PC-9 (cell line): ENCODE data around the gene ZFPM1. TPM values are rescaled to one million over a fixed set of nuclear protein-coding genes. Genes with fewer than 3 reads are reported as not detected.

Source experiments
- BruUV-seq: library from RNA; stranded (reverse); fragments of 400-500 nt; replicated peaks from 2 replicates; lab custom pipeline; 2021; lab: Mats Ljungman, UMichigan
- CTCF ChIA-PET: fragments of 300-600 bp; sonication (Branson Sonifier 250); formaldehyde crosslinking; loops from one replicate; lab custom pipeline; 2022; ENCODE audit warnings: antibody characterized with exemption; lab: Charles Lee
- POLR2A ChIA-PET: fragments of 300-600 bp; sonication (Branson Sonifier 250); formaldehyde crosslinking; loops from one replicate; lab custom pipeline; 2022; ENCODE audit warnings: antibody characterized with exemption; ENCODE audit not compliant: unreplicated experiment; lab: Charles Lee
- DNase-seq, 2 experiments: peaks; one replicate each; pipeline versions ENCODE4 v3.0.0 to v3.0.0-alpha.2; 2015 to 2022; ENCODE audit warnings: mixed read lengths in 1 of 2
- H2AFZ ChIP-seq: fragments of 200-600 bp; sonication (generic); 2 replicates; pipeline ENCODE4 v1.8.1; 2017; ENCODE audit warnings: antibody characterized with exemption
- H3F3A ChIP-seq: fragments of 200-600 bp; sonication (generic); 2 replicates; pipeline ENCODE4 v1.8.1; 2017; ENCODE audit warnings: antibody characterized with exemption, mild to moderate bottlenecking, low read depth; ENCODE audit not compliant: insufficient read depth
- H3K27ac ChIP-seq: fragments of 200-600 bp; sonication (generic); 2 replicates; pipeline ENCODE4 v1.6.1; 2016; ENCODE audit warnings: mixed run types
- H3K27me3 ChIP-seq: fragments of 200-600 bp; sonication (generic); 2 replicates; pipeline ENCODE4 v1.6.1; 2016; ENCODE audit warnings: low read depth, mixed run types; ENCODE audit not compliant: insufficient read depth
- H3K36me3 ChIP-seq: fragments of 200-600 bp; sonication (generic); 2 replicates; pipeline ENCODE4 v1.6.1; 2016; ENCODE audit warnings: low read depth, mixed run types
- H3K4me1 ChIP-seq: fragments of 200-600 bp; sonication (generic); replicated peaks from 2 replicates; pipeline ENCODE4 v1.6.1; 2016; ENCODE audit warnings: mixed run types; ENCODE audit not compliant: insufficient read depth
- H3K4me2 ChIP-seq: fragments of 200-600 bp; sonication (generic); 2 replicates; pipeline ENCODE4 v1.6.1; 2017; ENCODE audit warnings: mixed run types
- H3K4me3 ChIP-seq: fragments of 200-600 bp; sonication (generic); 2 replicates; pipeline ENCODE4 v1.6.1; 2016; ENCODE audit warnings: mixed run types
- H3K79me2 ChIP-seq: fragments of 200-600 bp; sonication (generic); 2 replicates; pipeline ENCODE4 v1.6.1; 2017; ENCODE audit warnings: low read depth, mixed run types
- H3K9me2 ChIP-seq: fragments of 200-600 bp; sonication (generic); 2 replicates; pipeline ENCODE4 v1.8.1; 2017; ENCODE audit warnings: mild to moderate bottlenecking; ENCODE audit not compliant: insufficient read depth
- H3K9me3 ChIP-seq: fragments of 200-600 bp; sonication (generic); 2 replicates; pipeline ENCODE4 v1.8.1; 2016; ENCODE audit warnings: low read depth; ENCODE audit not compliant: insufficient read depth
- H4K20me1 ChIP-seq: fragments of 200-600 bp; sonication (generic); 2 replicates; pipeline ENCODE4 v1.8.1; 2017; ENCODE audit not compliant: insufficient read depth
- EZH2 ChIP-seq: fragments of 200-600 bp; sonication (generic); IDR thresholded peaks from 2 replicates; pipeline ENCODE4 v1.8.0; 2017; ENCODE audit warnings: antibody characterized with exemption, low read depth
- intact Hi-C: fragments of 100-400 bp; cut with micrococcal nuclease; formaldehyde crosslinking; loops from one replicate; pipeline ENCODE4 v1.10.0; 2022; ENCODE audit not compliant: unreplicated experiment
- total RNA-seq: library from RNA; stranded (reverse); gene quantifications from 2 replicates; pipeline ENCODE4 v1.2.3, GENCODE V29; 2021
- TF ChIP-seq, protein P1 (sequence below): fragments of 200-600 bp; sonication (generic); conservative IDR thresholded peaks from 2 replicates; pipeline ENCODE4 v1.6.1; 2017; ENCODE audit warnings: mixed run types, antibody characterized with exemption, mild to moderate bottlenecking, moderate library complexity

Gene ZFPM1
- total RNA-seq, 1 experiment from 2014 or later: 19.7 TPM

DNA sequence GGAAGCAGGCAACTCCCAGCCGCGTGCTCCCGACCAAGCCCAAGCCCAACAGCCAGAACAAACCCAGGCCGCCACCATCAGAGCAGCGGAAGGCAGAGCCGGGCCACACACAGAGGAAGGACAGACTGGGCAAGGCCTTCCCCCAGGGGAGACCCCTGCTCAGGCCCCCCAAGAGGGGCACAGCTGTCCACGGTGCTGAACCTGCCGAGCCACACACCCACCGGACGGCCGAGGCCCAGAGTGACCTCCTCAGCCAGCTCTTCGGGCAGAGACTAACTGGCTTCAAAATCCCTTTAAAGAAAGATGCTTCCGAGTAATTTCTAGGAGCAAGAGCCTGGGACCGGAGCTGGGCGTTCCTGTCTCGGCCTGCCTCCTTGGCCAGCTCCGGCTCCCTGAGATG, 14.1 kb upstream of the ZFPM1 start:
- Histone ChIP-seq H3K4me2 (no peak overlapping the region), H3K9me2 (no peaks in the 10 kb centered on the region), H3K4me1 (no peaks in the 10 kb centered on the region), H3K4me3 (no peak overlapping the region), H3K36me3 (no peaks in the 10 kb centered on the region), H4K20me1 (no peaks in the 10 kb centered on the region), H3K79me2 (no peaks in the 10 kb centered on the region), H3F3A (no peaks in the 10 kb centered on the region), H3K9me3 (no peaks in the 10 kb centered on the region), H3K27me3 (peaks cover 4% of the 10 kb centered on the region; the same call in 1 of the 2 replicates), H3K27ac (no peak overlapping the region), H2AFZ (no peak overlapping the region)
- ChIA-PET POLR2A (no interaction called here), CTCF (interaction anchor here (0.6 kb wide), 1 partner anchor 184 kb away, joined by 3 read pairs; no protein-coding TSS in a partner anchor)
- no TSS peak for BruUV-seq
- no peak for DNase-seq
- TF ChIP-seq EZH2: no peak
- TF ChIP-seq, protein P1, sequence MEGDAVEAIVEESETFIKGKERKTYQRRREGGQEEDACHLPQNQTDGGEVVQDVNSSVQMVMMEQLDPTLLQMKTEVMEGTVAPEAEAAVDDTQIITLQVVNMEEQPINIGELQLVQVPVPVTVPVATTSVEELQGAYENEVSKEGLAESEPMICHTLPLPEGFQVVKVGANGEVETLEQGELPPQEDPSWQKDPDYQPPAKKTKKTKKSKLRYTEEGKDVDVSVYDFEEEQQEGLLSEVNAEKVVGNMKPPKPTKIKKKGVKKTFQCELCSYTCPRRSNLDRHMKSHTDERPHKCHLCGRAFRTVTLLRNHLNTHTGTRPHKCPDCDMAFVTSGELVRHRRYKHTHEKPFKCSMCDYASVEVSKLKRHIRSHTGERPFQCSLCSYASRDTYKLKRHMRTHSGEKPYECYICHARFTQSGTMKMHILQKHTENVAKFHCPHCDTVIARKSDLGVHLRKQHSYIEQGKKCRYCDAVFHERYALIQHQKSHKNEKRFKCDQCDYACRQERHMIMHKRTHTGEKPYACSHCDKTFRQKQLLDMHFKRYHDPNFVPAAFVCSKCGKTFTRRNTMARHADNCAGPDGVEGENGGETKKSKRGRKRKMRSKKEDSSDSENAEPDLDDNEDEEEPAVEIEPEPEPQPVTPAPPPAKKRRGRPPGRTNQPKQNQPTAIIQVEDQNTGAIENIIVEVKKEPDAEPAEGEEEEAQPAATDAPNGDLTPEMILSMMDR: no peak
- intact Hi-C loops: no loop called here

DNA sequence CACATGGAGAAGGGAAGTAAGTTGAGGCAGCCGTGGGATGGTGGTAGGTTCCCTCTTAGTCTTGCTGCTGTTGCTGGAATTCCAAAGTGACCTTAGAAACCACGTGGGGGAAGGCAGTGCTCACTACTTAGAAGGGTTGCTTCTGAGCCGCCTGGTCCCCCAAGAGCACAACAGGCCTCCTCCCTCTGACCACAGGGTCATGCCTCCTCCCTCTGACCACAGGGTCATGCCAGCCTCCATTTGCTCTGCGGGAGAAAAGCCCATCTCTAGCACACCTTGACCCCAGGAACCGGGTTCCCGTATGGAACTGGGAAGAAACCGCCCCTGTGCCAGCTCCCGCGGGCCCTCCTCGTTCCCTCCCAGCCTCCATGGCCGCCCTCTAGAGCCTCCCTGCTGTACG, 13.4 kb upstream of the ZFPM1 start:
- Histone ChIP-seq H3K4me3 (no peak overlapping the region), H4K20me1 (no peaks in the 10 kb centered on the region), H3K4me1 (no peaks in the 10 kb centered on the region), H3K4me2 (no peak overlapping the region), H3F3A (no peaks in the 10 kb centered on the region), H3K79me2 (no peaks in the 10 kb centered on the region), H3K36me3 (no peaks in the 10 kb centered on the region), H3K9me3 (no peaks in the 10 kb centered on the region), H3K27ac (no peak overlapping the region), H3K27me3 (peaks cover 11% of the 10 kb centered on the region), H3K9me2 (no peaks in the 10 kb centered on the region), H2AFZ (no peak overlapping the region)
- no peak for DNase-seq
- ChIA-PET CTCF (no interaction called here), POLR2A (no interaction called here)
- no TSS peak for BruUV-seq
- TF ChIP-seq, protein P1: no peak
- no peak for TF ChIP-seq EZH2
- intact Hi-C loops: loop anchor here (5.0 kb wide), 1 partner anchor 457 kb away; no protein-coding TSS in a partner anchor

DNA sequence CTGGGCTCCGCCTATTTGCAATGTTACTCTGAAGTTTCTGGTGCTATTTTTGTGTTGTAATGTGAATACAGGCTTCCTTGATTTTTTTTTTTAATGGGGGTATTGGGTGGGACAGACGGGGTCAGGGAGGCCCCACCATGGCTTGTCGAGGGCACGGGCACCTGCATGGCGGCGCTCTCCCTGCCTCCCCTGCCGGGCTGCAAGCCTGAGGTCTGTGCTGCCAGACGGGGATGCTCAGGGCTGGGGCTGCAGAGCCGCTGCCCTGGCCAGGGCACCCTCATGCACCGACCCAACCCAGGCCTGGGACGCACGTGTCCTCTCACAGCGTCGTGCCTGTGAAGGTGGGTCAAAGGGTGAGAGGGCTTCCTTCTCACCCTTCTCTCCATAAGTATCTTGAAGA, 13.0 kb upstream of the ZFPM1 start:
- Histone ChIP-seq H3K9me3 (no peaks in the 10 kb centered on the region), H3K36me3 (no peaks in the 10 kb centered on the region), H3K27ac (no peak overlapping the region), H3K79me2 (no peaks in the 10 kb centered on the region), H3K27me3 (peaks cover 15% of the 10 kb centered on the region), H4K20me1 (no peaks in the 10 kb centered on the region), H3K4me3 (no peak overlapping the region), H3K9me2 (no peaks in the 10 kb centered on the region), H2AFZ (no peak overlapping the region), H3F3A (no peaks in the 10 kb centered on the region), H3K4me1 (no peaks in the 10 kb centered on the region), H3K4me2 (no peak overlapping the region)
- ChIA-PET CTCF (no interaction called here), POLR2A (no interaction called here)
- BruUV-seq: no TSS peak
- intact Hi-C loops: loop anchor here (5.0 kb wide), 1 partner anchor 458 kb away; no protein-coding TSS in a partner anchor
- TF ChIP-seq, protein P1: no peak
- TF ChIP-seq EZH2: no peak
- DNase-seq: no peak
